ENCODE data around the gene MAML3.
A peak's percentile ranks its signal among the peaks of the same experiment; 100 is the strongest.

The MAML3 gene

DNA sequence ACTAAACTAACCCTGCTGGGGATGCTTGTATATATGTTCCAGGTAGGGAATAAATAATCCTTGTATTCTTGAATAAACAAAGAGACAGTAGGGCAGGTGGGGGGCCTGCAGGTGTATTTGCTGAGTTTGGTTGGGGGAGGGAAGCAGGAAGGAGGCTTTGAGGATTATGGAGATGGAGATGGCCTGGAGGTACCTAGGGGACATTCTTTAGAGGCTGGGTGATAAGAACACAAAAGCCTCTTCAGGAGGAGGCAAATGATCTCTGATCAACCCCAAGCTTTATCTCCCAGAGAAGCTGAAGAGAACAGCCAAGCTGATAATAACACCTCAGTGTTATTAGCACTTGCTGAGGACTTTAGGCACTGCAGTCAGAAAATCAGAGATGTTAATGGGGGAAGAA is 300.7 kb downstream of the MAML3 start:
- no peak for DNase-seq

DNA sequence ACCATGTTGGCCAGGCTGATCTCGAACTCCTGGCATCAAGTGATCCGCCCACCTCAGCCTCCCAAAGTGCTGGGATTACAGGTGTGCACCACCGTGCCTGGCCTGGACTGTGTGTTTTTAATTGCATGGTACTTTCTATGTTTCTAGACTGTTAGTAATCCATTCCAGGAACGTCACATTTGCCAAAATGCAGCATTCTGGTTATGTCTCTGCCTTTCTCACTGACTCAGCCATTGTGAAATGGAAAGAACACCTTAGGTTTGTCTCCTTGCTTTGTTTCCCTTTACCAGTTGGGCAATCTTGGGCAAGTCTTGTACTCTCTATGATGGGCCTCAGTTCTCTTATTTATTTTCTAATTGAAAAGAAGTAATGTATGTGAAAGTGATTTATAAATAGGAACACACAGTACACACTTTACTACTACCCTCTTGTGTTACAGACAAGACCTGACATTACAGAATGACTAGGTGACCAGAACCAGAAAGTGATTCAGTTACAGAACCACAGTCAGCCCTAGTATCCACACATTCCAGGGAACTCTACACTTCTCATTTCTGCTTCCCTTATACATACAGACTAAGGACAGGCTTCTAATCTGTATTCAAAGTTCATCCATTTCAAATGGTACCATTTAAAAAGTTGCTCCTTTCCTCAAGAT is 301.2 kb downstream of the MAML3 start:
- no peak for DNase-seq

DNA sequence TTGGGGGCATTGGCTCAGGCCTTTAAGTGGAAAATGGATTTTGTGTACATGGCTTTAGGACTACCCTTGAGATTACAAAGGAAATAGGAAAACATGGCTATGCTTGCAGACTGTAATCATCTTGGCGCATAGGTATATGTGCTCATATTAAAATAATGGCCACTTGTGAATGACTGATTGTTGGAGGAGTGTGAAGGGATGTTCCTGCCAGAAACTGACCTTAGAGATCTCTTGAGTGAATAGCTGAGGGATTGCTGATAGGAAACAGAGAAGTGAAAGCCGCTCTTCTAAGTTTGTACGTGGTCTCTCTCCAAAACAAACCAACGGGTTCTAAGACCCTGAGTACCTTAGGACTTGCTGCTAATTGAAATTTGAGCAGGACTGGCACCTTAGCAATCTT is 302.3 kb downstream of the MAML3 start:
- DNase-seq: no peak

DNA sequence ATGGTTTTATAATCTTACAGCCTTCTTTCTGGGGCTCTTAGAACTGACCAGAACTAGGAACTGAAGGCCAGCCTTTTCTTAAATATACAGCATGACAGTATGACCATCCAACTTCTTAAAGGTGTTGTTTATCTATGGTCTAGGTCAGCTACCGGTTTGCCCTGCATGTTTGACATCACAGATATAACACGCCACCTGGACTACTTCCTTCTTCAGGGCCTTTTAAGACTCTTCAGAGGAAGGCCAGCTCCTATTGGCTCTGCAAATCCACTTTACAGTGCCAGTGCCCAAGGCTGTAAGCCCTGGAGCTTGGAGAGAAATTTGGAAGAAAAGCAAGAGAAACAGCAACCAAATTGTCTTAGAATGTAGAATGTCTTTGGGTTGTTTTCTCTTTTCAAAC is 302.9 kb downstream of the MAML3 start:
- no peak for DNase-seq

DNA sequence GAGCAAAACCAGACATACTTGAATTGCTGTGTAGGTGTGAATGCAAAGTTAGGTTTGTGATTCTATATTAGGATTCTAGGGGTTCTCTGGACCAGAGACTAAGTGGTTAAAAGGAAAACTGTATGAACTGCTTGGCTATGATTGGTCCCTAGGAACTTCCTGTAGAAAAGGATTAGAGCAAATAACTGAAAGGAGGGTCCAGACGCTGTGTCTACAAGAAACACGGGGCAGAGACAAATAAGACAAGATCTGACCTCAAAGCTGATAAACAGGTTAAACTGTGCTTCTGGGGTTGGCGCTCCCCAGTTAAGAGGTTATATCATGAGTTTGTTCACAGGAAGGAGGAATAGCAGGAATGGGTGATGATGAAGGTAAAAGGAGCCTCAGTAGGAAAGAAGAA is 304.8 kb downstream of the MAML3 start:
- DNase-seq: no peak

DNA sequence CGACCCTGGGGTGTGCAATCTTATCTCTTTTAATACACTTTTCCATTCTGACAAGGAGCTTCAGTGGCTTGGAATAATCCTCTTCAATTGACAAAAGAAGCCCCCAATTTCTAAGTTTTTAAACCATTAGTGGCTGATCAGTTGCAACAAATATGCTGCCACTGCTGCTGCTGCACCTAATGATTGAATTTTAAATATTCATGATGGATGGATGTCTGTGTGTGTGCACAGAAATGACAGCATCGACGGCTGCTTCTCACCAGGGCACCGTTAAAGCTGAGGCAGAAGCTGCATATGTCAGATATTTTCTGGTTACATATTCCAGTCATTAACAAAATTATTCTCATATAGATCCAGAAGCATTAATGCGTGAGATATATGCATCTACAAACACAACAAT is 306.0 kb downstream of the MAML3 start:
- DNase-seq: no peak

DNA sequence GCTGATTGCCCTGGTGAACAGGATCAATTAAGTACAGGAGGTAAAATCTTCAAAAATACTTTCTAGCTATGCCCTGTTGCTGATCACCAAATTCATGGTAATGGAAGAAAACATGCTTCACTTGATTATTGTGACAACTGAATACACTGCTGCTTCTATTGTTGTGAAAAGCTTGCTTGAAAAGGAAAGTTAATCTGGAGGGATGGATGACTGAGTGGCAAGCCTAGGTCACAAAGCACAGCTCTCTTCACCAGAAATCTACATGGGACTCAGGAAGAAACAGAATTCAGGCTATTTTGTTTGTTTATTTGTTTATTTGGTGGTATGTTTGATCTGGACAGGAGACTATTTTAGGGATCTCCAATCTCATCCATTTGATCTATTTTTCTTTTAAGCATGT is 306.4 kb downstream of the MAML3 start:
- no peak for DNase-seq

DNA sequence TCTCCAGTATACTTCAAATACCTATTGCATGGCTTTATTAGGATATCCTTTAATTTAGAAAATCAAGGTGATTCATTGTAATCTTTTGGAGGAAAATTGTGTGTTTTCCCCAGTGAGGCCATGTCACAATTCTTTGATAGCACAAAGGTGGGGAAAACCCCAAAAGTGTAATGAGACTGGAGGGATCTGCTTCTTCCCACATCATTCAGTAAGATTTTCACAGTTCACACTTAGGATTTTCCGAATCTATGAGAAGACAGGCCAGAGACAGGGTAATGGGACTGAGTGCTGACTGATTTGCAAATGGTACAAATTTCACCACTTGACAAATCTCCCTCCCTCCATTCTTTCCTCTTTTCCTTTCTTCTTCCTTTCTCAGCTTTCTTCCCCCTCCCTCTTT is 307.2 kb downstream of the MAML3 start:
- DNase-seq: no peak

DNA sequence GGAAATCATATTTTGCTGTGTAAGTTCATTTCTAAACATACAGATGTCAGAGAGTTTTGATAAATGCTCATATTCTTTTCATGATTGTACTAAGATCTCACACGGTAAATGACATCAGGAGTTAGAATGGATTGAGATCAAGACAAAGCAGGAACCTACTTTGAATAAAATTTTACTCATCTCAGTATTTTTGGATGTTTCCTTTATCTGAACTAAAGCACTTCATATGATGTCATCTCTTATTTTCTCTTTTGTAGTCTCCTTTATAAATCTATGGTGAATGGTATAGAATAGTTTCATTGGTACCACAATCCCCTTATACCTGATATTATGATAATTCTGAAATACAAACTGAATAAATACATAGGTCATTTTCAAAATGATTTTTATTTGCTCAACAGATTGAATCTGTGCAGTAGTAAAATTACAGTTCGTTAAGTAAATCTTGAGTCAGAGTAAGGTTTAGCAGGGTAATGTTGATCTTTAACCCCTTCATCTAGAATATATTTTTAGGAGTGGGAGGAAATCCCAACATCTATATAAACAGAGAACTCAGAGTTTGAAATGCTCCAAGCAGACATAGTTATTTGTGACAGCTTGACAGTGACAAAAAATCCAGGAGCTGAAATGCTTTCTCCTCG is 308.4 kb downstream of the MAML3 start:
- no peak for DNase-seq

DNA sequence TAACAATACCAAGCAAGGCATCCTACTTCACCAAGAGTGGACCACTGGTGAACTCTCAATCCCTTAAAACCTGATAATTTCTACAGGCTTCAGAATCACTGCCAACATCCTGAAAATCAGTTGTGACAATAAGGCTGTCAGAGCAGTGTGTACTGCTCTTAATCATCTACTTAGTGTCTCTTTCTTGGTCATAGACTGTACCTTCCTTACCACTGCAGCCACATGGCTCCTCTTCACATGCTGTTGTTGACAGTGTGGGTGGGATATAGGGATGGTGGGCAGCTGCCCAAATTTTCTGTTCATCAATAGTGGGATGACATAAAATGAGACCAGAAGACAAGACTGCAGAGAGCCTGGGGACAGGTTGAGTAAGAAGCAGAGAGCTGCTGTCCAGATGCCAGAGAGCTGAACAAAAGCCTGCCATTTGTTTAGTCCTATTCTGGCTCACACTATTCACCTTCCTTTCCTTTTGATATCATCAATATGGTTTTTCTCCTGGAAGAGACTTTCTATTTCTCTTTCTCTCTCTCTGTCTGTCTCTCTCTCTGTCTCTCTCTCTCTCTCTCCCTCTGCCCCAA is 309.4 kb downstream of the MAML3 start:
- DNase-seq: no peak

DNA sequence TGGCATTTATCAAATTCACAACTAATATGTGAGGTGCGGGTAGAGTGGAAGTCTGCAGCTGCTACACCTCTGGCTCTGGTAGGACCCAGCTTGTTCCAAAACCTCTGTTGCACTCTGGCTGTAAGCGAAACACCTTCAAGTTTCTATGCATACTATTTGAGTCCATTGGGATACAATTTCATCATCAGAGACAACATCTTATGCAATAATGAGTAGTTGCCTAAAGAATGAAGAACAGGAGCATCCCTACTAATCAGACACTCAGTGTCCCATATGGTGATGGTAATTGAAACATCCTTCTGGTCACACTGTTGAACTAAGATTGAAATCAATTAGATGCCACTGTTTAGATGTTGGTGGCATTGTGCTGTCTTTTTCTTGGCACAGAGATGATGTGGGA is 309.9 kb downstream of the MAML3 start:
- peak in 1 of 2 experiments; percentile 11 for DNase-seq

DNA sequence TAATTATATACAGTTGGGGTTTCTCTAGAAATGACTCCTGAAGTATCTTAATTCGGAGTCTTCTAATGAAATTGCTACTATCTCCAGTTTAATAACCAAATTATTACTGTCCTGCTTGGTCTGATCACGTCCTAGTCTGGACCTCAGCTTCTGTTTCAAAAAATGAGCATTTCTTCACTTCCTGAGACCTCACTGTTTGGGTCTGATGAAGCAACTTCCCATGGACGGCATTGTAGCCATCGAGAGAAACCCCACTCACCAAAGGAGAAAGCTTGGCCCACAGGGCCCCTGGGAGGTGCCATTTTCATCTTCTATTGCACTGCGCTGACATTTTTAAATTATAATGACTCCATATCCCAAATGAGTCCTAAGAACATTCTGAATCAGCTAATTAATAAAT is 310.3 kb downstream of the MAML3 start:
- peak; percentile 62 to 67 for DNase-seq

DNA sequence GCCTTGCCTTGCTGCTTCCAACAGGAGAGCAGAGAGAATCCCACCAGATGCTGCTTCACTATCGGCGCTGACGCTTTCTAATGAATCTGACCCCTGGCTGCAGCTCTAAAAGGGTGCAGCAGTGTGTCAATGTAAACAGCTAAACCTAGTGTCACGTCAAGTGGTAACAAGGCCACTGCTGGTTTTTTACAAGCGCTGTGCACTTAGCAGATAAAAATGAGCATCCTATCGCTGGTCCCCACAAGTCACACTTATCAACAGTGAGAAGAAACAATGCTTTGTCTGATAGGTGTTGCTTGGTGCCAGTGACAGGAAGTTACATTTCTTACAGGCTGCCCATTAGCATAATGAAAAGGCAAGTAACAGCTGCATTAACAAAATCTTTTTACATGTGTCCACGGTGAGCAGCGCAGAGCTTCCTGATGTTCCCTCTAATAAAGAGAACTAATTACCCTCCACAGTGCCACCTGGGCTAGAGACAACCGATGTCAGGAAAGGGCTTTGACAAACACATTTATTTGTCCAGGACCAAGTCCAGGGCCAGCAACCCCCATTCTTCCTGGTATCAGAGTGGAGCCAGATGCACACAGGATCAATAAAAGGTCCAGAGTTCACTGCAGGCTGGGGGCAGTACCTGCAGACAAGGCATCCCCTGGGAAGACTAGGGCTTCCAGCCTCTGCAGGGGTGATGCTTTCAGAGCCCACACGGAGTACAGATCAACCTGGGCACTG is 312.4 kb downstream of the MAML3 start:
- no peak for DNase-seq

DNA sequence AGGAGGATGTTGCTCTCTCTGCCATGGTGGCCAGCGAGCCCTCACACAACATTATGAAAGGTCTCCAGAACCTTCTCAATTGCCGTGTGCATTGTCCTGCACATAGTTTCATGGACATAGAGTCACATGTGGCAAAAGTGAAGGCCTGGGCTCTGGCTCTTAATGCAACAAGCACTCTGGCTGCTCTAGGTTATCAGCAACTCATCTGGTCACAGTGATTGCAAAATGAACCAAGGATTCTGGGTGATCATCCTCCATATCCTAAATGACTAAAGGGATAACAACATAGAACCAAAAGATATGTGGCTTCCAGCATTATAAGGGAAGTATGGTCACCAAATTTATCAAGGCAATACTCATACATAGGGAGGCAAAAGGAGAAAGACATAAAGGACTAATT is 313.2 kb downstream of the MAML3 start:
- peak in 1 of 2 experiments; percentile 47 for DNase-seq

DNA sequence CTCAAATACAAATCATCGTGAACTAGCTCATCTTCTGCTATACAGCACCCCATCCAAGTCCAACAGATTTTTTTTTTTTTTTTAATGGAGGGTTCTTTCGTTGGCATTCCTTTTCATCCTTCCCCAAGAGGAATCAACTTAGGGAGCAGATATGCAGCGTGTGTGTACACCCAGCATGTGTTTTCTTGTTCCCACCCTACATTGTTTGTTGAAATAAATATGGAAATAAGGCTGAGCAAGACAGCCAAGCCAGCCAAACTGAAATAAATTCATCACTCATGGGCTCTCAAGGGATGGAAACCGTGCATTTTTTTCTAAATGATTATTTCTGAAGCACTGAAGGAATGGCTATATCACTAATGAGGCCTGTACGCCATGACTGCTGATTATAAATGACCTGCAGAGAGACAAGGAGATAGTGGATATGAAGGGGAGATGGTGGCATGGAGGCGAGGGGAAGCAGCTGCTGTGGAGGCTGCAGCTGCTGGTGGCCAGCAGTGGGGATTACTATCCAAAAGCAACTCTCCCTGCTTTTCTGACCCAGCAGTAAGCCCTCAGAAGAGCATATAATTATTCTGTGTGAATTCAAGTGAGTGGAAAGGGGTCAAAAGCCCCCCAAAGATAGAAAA is 314.5 kb downstream of the MAML3 start:
- DNase-seq: no peak

DNA sequence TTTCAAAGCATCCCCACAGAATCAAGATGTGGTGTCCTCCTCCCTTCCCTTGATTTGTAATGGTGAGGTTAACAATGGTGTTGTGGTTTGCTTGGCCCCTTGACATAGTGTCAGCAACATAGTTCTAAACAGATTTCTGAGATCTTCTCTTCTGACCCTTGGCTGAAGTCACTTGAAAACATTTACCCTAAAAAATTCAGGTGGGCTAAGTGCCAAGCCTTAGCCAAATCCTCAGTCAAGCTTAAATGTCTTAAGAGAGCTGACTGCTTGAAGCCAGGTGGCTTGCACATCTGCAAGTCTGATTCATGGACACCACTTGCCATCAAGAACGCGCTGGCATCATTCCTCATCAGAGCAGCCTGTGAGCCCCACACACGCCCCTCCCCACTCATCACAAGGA is 315.2 kb downstream of the MAML3 start:
- no peak for DNase-seq

DNA sequence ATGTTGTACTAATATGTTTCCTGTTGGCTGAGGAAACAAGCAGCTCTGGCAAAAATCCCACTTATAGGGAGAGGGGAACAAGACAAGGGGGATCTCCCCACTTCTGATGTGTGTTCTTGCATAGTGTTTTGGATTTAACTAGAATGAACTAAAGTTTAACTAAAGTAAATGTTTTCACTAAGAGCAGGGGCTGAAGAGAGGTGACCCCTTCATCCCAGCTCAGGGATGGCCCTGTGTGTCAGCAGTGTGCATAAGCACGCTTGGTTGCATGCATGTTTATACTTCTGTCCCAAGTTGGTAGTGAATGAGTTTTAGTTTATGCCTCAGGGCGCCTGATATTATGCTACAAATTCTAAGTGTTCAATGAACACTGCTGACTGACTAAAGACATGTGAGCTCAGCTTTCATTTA is 319.0 kb downstream of the MAML3 start:
- no peak for DNase-seq

DNA sequence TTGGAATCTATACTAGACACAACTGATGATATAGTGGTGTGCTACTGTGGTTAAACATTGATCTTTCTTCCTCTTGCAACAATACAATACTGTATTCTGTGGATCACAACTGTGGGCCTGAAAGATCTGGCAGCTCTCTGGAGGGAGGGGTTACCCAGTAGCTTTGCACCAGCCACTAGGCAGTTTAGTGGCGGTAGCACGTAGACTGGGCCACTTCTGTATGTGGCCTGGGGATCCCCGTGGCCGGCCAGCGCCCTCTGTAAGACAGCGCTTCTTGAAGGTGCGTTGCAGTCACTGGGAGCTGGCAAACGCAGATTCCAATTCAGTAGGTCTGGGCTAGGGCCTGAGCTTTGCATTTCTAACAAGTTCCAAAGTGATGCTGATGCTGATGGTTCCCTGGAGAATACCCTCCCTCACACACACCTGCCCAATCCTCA is 319.7 kb downstream of the MAML3 start:
- DNase-seq: no peak

DNA sequence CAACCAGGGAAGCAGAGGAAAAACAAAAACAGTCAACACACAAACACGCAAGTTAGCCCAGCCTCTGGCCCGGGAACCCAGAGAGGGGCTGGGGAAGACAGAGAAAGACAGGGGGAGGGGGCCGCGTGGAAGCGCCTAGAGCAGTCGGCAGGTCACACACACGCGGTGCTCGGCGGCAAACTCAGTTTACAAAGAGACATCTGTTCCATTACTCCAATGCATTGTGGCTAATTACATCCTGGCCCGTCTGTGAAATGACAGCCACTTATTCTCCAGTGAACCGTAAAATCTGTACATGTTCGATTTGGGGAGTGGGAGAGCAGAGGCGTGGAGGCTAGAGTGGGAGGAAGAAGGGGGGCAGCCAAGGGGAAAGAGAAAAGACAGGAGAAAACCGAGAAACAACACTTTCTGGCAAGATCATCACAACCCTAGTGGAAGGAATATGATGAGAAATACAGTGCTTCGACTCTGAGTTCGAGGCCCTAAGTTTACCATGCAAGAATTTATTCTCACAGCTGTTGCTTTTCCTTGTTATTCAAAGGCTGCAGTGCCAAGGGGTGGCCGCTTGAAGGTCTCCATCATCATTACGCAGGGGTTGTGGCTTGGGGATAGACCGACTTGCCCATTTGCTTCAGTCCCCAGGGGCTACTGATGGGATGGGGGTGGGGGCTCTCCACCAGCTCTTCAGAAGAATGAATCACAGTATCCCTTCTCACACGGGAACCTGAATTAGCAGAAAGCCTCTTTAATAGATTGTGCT is 320.7 kb downstream of the MAML3 start:
- no peak for DNase-seq

DNA sequence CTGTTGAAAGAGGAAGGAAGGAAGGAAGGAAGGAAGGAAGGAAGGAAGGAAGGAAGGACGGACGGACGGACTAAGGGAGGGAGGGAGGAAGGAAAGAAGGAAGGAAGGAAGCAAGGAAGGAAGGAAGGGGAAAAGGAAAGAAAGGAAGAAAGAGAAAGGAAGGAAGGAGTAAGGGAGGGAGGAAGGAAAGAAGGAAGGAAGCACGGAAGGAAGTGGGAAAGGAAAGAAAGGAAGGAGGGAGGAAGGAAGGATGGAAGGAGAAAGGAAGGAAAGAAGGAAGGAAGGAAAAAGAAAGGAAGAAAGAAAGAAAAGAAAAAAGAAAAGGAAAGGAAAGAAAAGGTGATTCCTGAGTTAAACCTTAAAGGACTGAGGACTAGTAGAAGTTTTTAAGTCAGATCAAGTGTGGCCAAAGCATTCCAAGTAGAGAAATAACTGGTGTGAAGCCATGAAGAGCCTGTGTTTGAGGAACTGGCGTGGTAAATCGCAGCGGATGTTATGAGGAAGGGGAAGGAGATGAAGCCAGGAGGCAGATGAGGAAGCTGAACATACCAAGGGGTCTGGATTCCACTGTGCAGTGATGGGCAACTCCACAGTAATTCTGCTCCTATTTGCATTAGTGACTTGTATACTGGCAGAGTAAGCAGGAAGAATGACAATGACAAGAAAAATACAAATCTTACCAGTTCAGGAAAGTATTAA is 324.9 kb downstream of the MAML3 start:
- peak; percentile 14 to 19 for DNase-seq

DNA sequence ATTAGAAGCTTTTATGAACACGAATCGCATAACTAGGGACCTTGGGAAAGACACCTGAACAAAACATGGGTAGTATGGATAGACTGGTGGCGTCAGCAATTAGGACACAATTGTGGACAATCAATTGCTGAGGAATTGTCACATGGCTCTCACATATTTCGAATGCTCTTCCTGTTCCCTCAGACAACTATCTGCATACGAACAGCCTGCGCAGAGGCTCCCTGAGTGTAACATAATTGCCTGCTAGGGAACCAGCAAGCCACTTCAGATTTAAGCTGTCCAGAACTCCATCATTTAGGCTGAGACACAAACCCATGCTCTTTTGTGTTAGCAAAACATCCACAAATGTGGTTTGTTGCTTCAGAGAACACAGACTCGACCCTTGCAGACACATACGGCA is 327.6 kb downstream of the MAML3 start:
- DNase-seq: no peak

DNA sequence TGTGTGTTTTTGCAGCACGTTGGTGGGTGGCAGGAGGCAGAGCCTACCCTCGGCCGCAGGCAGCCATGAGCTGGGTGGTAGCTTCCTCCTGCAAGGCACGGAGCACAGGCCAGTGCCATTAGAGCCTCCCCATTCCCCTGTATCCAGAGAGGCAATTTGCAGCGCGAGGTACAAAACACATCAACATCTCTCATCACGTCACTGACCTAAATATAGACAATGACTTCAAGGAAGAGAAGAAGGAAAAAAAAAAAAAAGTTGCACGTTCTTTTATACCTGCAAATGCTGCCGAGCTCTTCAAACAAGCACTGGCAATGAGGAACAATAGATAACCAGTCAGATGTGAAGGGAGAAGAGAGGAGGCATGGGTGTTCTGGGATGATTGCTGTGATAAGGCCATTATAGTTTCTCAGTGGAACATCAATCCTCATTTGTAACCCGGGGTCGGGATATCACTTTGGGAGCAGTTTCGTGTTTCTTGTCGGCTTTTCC is 328.4 kb downstream of the MAML3 start:
- no peak for DNase-seq
